ENCODE measurements around the gene AKT2.

Gene AKT2

DNA sequence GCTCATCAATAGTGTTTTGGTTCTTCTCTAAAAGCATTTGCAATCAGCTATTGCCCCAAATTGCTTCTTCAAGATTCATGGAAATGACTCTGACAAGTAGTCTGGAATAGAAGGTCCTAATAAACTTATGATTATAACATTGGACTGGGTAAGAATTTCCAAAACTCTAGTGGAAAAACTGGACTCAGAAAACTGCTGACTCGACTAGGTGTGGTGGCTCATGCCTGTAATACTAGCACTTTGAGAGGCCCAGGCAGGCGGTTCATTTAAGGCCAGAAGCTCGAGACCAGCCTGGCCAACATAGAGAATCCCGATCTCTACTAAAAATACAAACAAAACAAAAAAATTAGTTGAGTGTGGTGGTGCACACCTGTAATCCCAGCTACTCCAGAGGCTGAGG lies 15.5 kb upstream of the AKT2 start:
- no peak for DNase-seq (ENCODE audit: low spot score)

DNA sequence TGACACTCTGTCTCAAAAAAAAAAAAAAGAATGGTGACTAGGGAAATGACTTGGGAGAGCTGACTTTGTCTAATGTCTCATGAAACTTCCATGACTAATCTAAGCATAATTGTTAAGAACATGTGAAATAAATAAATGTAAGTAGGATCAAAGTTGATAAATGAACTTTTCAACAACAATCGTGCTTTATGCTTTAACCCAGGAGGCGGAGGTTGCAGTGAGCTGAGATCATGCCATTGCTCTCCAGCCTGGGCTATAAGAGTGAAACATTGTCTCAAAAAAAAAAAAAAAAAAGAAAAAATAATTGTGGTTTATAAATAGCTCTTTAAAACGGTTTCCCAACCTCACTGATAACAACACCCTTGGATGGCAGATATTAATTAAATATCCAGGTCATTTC lies 12.9 kb upstream of the AKT2 start:
- no peak for DNase-seq (ENCODE audit: low spot score)

DNA sequence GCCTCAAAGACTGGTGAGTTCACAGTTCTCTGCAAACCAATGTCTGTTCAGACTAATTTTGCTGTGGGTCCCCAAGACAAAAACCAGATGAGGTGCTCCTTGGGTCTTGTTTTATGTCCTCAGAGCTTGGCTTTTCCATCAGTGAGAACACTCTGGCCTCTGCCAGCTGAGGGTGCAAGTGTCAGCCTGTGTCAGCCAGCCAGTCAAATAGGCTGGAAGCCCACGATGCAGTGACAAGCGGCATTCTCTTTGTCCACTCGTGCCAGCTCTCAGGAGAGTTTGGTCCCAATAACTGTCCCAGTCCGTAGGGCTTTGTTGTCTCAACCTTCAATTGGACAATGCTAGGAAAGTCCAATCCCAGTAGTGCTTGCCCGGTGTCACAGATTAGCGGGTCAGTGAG lies 9.4 kb upstream of the AKT2 start:
- no peak for DNase-seq (ENCODE audit: low spot score)

DNA sequence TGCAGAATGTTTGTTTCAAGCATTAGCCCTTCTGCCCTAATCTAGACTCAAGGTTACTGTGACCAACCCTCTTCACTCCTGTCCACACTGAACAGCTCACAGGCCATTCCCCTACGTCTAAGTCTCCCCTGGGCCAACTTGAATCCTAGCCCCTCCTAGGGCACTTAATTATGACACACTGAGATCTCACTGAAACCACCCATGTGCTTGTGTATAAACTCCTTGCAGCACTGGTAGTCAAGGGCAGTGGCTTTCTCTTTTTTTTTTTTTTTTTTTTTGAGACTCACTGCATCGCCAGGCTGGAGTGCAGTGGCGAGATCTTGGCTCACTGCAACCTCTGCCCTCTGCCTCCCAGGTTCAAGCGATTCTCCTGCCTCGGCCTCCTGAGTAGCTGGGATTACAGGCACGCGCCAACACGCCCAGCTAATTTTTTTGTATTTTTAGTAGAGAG lies 1.9 kb upstream of the AKT2 start:
- no peak for DNase-seq (ENCODE audit: low spot score)

DNA sequence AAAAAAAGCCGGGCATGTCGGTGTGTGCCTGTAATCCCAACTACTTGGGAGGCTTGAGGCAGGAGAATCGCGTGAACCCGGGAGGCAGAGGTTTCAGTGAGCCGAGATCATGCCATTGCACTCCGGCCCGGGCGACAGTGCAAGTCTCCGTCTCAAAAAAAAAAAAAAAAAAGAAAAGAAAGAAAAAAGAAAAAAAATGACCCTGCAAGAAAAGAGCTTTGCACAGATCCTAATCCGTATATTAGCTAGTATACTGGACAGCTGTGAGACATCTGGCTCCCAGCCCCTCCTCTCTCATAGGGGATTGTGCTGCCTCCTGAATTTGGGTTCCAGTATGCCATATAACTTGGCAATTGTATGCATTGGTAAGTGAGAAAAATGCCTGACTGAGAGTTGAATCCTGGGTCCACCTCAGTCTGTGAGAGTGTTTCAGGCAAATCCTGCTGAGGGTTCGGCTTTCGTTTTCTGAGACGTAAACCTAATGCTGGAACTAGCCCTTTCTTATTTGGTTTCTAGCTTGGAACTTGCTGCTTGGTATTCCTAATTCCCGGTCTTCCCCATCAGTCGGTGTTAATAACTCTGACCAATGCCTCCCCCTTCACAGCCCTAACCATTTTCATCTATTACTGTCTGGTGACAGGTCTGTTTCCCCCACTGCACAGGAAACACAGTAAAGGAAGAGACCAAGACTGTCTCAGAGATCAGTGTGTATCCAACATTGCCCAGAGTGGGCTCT lies 1.3 kb upstream of the AKT2 start:
- DNase-seq (ENCODE audit: low spot score), result no peak

DNA sequence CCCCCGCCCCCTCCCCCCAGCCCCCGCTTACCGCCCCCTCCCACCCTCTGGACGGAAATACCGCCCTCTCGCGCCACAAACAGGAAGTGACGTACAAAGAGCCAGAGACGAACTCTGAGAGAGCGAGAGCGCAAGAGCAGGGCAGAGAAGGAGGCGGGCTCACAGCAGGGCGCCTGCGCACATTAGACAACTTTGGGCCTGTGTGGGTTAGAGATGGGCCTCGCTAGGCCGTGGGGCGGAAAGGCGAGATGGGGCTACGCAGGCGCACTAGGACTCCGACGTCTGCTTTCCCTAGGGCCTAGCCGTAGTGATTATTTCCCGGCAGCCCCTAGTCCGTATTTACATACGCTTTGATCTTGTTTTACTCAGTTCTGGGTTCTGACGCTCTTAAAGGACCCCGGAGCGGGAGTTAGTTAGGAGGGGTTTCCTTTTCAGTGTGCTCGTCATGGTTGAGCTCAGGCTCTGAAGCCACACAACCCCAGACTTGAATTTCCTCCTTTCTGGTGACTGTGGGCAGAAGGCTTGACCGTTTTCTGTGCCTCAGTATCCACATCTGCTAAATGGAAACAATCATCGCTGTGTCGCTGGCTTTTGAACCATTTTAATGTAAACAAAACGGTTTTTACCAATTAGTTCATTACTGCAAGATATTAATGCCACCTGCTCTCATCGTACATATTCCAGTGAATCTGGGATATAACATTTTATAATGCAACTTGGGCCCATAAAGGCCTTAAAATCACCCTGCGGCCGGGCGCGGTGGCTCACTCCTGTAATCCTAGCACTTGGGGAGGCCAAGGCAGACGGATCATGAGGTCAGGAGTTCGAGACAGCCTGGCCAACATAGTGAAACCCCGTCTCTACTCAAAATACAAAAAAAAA lies 449 bp upstream of the AKT2 start:
- DNase-seq (ENCODE audit: low spot score), result peak; percentile 100

DNA sequence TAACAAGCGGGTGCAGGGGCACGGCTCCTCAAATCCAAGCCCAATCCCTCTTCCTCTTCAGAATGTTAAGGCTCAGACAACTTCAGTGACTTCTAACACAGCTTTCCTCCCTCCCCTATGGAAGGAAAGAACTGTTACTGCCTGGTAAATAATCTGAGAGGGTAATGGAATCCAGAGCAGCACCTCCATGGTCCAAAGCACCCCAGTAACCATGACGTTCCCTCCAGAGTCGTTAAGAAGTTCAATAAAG lies 969 bp downstream of the AKT2 start:
- no peak for DNase-seq (ENCODE audit: low spot score)

DNA sequence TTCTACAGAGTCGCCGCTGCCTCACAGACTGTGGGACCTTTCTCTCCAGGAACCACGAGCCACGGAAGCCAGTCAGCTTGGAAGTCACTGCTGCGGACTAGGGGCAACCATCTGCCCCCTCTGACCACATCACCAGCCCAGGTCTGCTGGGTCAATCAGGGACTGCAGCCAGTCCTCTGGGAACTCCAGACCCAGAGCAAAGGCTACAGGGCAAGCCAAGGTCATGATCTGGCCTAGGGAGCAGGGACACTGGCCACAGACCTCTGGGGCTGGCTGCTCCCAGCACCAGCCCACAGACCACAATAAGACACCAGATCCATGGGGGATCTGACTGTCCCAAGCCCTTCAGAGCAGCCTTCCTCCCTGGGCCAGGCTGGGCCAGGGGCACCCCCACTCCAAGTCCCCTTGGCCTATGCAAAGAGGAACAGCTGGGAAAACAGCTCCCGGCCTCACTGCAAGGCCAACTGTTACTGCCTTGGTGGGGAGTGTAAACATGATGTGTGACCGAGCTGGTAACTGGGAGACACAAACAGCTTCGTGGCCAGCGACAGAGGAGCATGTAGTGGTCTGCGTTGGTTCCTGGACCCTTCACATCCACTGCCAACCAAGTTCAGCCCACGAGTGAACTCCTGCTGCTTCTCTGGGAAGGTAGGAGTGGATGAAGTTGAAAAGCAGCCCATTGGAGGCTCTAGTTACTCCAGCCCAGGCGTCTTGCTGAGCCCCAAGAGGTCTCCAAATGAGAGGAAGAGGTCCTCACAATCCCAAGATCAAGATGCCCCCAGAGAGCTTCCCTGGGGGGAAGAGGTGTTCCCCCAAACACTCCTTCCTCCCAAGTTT lies 1.5 kb downstream of the AKT2 start:
- DNase-seq (ENCODE audit: low spot score), result no peak

DNA sequence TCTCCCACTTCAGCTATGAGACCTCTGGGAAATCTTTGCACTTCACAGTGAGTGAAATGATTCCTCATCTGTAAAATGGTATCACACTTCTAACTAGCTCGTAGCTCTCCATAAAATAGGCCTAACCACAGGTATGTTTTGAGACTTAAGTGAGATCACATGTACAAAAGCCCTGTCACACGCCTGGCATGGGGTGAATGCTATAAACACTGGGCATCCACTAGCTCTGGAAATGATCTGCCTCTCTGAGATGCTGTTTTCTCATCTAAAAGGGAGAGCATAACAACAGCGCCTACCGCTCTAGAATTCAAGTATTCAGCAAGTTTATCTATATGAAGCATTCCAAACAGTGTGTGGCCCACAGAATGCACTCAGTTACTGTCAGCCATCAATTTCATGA lies 2.2 kb downstream of the AKT2 start:
- no peak for DNase-seq (ENCODE audit: low spot score)

DNA sequence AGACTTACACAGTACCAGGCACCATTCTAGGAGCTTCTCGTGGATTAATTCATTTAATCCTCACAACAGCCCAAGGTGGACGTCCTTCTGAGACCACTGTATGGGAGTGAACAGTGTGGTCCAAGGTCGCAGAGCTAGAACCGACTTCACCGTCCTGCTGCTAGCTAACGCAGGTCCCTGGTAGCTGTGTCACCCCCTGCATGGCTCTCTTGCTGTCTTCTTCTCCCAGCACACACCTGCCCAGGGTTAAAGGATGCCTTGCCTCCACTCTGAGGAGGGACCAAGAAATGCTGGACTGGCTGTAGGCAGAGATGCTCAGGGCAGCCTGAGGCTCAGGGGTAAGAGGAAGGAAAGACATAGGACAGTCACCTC lies 3.0 kb downstream of the AKT2 start:
- no peak for DNase-seq (ENCODE audit: low spot score)

DNA sequence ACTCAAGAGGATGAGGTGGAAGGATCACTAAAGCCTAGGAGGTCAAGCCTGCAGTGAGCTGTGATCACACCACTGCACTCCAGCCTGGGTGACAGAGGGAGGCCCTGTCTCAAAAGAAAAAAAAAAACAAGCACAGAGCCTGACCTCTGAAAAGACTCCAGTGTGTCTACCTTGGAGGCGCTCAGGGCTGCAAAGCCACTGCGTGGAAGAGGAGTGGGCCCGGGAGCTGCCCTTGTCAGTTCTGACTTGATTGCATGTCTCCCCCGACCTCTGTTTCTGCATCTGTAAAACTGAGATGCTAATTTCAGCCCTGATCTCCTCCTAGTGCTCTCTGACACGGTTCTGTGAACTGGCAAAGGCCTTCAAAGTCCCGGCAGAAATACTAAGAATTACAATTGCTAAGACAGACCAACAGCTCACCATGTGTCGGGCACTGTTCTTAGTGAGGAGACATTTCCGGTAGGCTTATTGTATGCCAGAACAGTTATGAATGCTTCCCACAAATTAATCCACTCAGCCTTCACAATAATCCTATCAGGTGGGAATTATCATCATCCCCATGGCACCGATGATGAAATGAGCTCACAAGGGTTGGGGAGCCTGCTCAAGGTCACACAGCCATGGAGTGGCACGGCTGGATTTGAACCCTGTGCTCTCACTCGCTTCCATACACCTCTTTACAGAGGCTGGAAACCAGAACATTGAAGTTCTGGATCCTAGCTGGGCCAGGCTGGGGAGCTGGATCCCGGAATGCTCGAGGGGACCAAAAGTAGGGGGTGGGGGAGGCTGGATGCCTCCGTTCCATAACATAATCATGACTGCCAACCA lies 3.5 kb downstream of the AKT2 start:
- DNase-seq (ENCODE audit: low spot score), result no peak

DNA sequence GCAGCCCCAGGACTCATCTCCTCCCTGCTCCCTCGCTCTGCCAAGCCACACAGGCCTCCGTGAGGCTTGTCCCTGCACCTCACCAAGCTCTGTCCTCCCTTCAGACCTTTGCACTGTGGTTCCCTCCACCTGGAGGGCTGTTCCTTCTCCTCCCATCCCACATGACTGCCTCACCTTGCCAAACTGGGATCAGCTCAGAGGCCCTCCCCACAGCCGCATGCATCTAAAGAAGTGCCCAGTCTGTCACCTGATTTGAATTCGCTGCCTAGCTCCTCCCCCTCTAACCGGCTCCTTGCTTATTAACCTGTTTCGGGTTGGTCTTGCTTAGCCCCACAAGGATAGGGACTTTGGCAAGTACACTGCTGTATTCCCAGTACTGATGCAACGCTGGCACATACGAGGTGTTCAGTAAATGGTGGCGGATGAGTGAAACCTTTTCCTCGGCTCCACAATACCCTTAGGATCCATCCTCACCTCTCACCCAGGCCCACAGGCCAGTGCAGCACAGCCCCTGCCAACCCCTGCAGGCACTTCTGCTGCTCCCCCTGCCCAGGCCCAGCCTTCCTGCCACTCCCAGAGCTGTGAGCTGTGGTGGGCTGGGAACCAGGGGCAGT lies 4.4 kb downstream of the AKT2 start:
- no peak for DNase-seq (ENCODE audit: low spot score)

DNA sequence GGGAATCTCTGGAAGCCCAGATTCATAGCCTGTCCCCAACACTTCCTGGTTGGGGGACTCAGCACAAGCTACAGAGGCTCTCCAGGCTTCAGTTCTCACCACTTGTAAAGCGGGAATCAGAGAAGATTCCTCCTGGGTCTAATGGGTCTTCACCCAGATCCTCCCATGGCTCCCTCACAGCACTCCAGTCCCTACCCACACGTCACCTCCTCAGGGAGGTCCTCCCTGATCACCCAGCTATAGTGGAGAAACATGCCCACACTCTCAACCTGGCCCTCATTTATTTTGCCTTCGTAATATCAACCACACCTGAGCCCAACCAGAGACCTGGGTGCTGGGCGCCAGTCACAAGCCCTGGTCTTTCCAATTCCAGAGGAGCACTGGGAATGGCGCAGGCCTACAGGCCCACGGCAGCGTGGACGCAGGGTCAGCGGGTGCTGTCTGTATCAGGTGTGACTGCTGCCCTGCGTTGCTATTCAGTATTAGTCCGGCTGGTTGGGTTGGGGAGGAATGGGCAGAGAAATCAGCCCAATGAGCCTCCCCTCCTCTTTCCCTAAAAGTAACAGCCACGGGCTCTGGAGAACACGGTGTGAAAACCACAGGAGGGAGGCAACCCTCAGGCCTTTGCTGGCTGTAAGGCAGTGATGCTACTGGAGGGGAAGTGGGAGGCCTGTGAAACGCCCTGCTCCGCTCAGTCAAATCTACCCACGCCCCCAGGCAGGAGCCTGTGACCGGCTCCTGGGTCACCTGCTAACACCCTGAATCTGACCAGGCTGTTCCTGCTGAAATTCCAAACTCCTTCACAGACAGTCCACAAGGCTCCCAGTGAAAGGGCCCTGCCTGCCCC lies 5.2 kb downstream of the AKT2 start:
- no peak for DNase-seq (ENCODE audit: low spot score)

DNA sequence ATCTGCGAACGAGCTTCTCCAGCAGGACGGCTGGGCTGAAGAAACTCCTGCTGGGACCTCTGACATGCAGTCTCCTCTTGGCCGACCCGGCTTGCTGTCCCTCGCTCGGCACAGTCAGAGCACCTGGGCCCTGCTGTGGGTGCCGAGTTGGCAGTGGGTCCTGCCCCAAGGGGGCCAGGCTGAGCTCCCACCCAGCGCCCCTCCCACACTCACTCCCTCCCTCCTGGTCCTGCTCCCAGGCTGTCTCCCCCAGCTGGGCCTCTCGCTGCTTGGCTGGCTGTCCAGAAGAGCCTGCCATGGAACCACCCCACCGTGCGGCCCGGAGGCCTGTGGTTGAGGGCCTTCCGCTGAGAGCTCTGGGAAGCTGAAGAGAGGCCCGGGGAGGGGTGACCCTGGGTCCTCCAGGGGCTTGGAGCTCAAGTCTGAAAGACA lies 6.0 kb downstream of the AKT2 start:
- DNase-seq (ENCODE audit: low spot score), result no peak

DNA sequence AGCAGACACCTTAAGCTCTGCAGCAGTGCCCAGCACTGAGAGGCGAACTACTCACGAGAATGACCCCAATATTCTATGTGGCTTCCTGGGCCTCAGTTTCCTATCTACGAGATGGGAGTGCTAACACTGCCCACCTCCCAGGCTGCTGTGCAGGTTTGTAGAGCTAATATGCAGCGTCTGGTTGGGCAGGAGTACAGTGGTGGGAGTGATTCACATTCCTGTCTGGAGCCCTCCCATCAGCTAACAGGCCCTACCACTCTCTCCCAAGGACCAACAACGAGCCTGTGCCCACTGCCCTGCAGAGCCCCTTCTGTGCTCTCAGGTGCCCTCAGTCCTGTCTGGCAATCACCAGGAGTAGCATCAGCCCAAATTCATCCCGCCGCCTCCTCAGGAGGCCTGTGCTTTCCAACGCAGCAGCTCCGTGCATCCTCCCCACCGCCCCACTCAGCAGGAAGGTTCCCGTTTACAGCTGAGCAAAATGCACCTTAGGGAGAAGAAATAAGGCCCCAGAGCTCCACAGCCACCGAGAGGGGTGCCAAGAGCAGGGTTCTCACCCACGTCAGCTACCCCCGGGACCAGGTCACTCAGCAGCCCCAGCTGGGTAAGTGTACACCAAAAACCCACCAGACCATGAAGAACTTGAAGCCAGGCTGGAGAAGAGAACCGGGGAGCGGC lies 6.6 kb downstream of the AKT2 start:
- DNase-seq (ENCODE audit: low spot score), result no peak

DNA sequence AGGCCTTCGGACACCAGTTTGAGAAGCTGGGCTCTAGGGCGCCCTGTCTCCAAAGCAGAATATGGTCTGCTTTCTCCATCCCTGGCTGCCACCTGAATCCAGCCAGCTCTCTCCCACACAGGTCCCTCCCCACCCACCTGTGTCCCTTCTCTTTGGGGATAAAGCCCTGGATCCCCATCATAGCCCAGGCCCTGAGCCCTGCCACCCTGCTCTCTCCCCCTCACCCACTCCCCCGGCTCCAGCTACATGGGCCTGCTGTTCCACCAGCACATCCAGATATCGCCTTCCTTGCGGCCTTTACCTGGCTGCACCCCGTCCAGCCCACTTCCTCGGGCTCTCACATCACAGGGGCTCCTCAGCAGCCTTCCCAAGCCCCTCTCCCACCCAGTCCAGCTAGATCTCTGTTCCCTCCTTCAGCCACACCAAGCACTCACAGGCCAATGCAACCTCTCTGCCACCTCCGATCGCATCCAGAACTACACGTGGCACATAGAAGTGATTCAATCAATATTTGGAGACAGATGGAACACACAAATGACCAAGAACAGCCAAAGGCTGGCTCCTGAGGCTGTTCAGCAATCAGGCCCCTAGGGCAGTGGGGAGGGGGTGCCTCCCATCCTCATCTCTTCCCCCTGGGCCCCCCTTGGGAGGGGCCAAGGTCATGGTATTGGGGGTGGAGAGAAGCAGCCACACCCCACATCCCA lies 7.6 kb downstream of the AKT2 start:
- no peak for DNase-seq (ENCODE audit: low spot score)

DNA sequence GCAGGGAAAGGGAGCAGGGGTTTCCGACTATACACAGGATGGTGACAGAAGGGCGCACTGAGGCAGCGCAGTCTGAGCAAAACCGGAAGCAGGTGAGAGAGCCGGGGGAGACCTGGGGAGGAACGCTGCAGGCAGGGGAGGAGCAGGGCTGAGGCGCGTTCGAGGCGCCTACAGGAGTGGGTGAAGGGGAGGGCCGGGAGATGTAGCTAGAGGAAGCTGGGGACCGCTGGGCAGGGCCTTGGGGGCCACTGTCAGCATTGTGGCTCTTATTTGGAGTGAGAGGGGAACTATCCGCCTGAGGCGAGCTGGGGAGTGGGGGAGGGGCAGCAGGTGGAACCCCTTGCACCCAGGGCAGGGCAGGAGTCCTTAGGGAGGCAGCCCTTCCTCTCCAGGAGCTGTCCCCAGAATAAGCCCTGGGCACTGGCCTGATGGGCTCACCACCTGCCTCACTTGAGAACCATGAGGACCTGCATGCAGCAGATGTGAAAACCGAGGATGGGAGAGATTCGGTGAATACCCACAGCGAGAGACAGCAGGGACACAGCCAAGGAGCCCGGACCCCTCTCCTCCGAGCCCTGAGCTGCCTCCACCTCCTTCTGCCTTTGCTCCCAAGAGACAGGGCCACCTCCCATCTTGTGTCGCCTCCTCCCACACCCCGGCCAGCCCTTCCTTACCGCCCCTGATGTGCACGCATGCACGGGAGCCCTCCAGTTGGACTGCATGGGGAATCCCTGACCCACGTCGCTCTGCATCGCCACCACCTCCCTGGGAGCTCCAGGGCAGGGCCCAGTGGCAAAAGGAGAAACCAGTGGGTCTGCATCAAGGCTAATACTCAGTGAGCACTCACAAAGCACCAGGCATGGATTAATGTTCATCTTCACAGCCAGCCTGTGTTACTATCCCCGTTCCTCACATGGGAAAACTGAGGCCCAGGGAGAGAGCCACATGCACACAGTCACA lies 10.3 kb downstream of the AKT2 start:
- no peak for DNase-seq (ENCODE audit: low spot score)
